A549 (cell line): ENCODE measurements around the gene YPEL4. TPM values are rescaled to one million over a fixed set of nuclear protein-coding genes. Genes with fewer than 3 reads are reported as not detected.
A peak's percentile ranks its signal among the peaks of the same experiment; 100 is the strongest.

Source experiments
- ATAC-seq, 2 experiments: fragments of 200-7000 bp in 1 of 2; fragments of >200 bp in 1 of 2; cut with Nextera tagmentation in 1 of 2; cut with Tn5 transposase in 1 of 2; 3 replicates each; pipeline versions ENCODE4 v1.8.0 to v1.9.1; 2018 to 2020; ENCODE audit warnings: mild to moderate bottlenecking in 1 of 2, moderate library complexity in 1 of 2
- CTCF ChIA-PET: fragments of 300-600 bp; sonication (Branson Sonifier 250); formaldehyde crosslinking; extraction: SDS; loops from one replicate; lab custom pipeline; 2021; ENCODE audit warnings: antibody characterized with exemption, inconsistent platforms; lab: Yijun Ruan, JAX
- POLR2A ChIA-PET: fragments of 350-600 bp; formaldehyde crosslinking; extraction: SDS; loops from one replicate; lab custom pipeline; 2021; ENCODE audit warnings: antibody characterized with exemption, inconsistent platforms; lab: Yijun Ruan, JAX
- DNase-seq, 2 experiments: peaks; one replicate each; pipeline versions ENCODE4 v3.0.0 to v3.0.0-alpha.2; 2011 to 2016; ENCODE audit warnings: low read depth in 1 of 2, low spot score in 1 of 2
- FAIRE-seq: peaks from 2 replicates; lab custom pipeline; 2011; peaks lifted over from hg19 to GRCh38; lab: Jason Lieb, UNC
- H3K27ac ChIP-seq, 2 experiments: fragments of >200 bp; sonication (Bioruptor Twin); formaldehyde crosslinking; 3 replicates each; pipeline ENCODE4 v1.5.1; 2016 to 2017
- H3K4me1 ChIP-seq: fragments of >200 bp; sonication (Bioruptor Twin); formaldehyde crosslinking; 3 replicates; pipeline ENCODE4 v1.6.1; 2016
- H3K4me2 ChIP-seq: fragments of >200 bp; sonication (Bioruptor Twin); formaldehyde crosslinking; 3 replicates; pipeline ENCODE4 v1.6.1; 2016
- H3K4me3 ChIP-seq: fragments of >200 bp; sonication (Bioruptor Twin); formaldehyde crosslinking; 3 replicates; pipeline ENCODE4 v1.5.1; 2016
- H3K9me3 ChIP-seq: fragments of >200 bp; sonication (Bioruptor Twin); formaldehyde crosslinking; 3 replicates; pipeline ENCODE4 v1.6.1; 2016
- CHD2 ChIP-seq: fragments of 150-350 bp; IDR thresholded peaks from 2 replicates; pipeline ENCODE4 v1.6.1; 2014; ENCODE audit warnings: low read length; ENCODE audit not compliant: partially characterized antibody
- E2F6 ChIP-seq: IDR thresholded peaks from 2 replicates; pipeline ENCODE4 v1.6.1; 2012; ENCODE audit warnings: low read depth, borderline replicate concordance
- EHF ChIP-seq: fragments of 250-450 bp; sonication (Bioruptor Pico); IDR thresholded peaks from 2 replicates; pipeline ENCODE4 v1.5.0; 2020; ENCODE audit warnings: mild to moderate bottlenecking
- EHMT2 ChIP-seq: fragments of 200-600 bp; sonication (generic); IDR thresholded peaks from 2 replicates; pipeline ENCODE4 v1.6.1; 2016; ENCODE audit warnings: antibody characterized with exemption, low read depth, mild to moderate bottlenecking, moderate library complexity
- EP300 ChIP-seq, 2 experiments: fragments of >200 bp; sonication (Bioruptor Twin); formaldehyde crosslinking; IDR thresholded peaks; 2 replicates in 1 of 2; 3 replicates in 1 of 2; pipeline ENCODE4 v1.6.1; 2016 to 2017
- FOSB ChIP-seq: fragments of 250-450 bp; sonication (Bioruptor Pico); IDR thresholded peaks from 2 replicates; pipeline ENCODE4 v1.5.0; 2020; ENCODE audit warnings: mild to moderate bottlenecking, moderate library complexity
- HES2 ChIP-seq: fragments of >200 bp; sonication (Bioruptor Twin); formaldehyde crosslinking; IDR thresholded peaks from 2 replicates; pipeline ENCODE4 v1.6.1; 2016
- HEYL ChIP-seq: fragments of 250-450 bp; sonication (Bioruptor Pico); IDR thresholded peaks from 2 replicates; pipeline ENCODE4 v1.8.0; 2021; ENCODE audit warnings: mild to moderate bottlenecking, moderate library complexity
- HOXA7 ChIP-seq: fragments of 250-450 bp; sonication (Bioruptor Pico); IDR thresholded peaks from 2 replicates; pipeline ENCODE4 v1.5.0; 2020; ENCODE audit warnings: mild to moderate bottlenecking, moderate library complexity
- HOXB5 ChIP-seq: fragments of 250-450 bp; sonication (Bioruptor Pico); IDR thresholded peaks from 2 replicates; pipeline ENCODE4 v1.5.0; 2020; ENCODE audit warnings: mild to moderate bottlenecking, moderate library complexity
- NFE2L2 ChIP-seq: fragments of 150-350 bp; conservative IDR thresholded peaks from 2 replicates; pipeline ENCODE4 v1.6.1; 2014; ENCODE audit warnings: low read length
- PHF8 ChIP-seq: fragments of 200-600 bp; sonication (generic); IDR thresholded peaks from 2 replicates; pipeline ENCODE4 v1.6.1; 2016; ENCODE audit warnings: low read depth, mild to moderate bottlenecking, antibody characterized with exemption, moderate library complexity, borderline replicate concordance
- POLR2AphosphoS2 ChIP-seq: conservative IDR thresholded peaks from 2 replicates; pipeline ENCODE4 v1.6.1; 2012; ENCODE audit warnings: low read length, improper control_type of control experiment, inconsistent platforms
- RAD21 ChIP-seq, 2 experiments: fragments of >200 bp in 1 of 2; sonication (Bioruptor Twin) in 1 of 2; formaldehyde crosslinking in 1 of 2; IDR thresholded peaks in 1 of 2; conservative IDR thresholded peaks in 1 of 2; 2 replicates in 1 of 2; 3 replicates in 1 of 2; pipeline ENCODE4 v1.6.1; 2012 to 2018; ENCODE audit warnings: inconsistent platforms in 1 of 2
- RCOR1 ChIP-seq: fragments of 150-350 bp; IDR thresholded peaks from 2 replicates; pipeline ENCODE4 v1.6.1; 2014; ENCODE audit warnings: antibody characterized with exemption, low read length, low read depth
- RFX5 ChIP-seq: fragments of 450-650 bp; IDR thresholded peaks from 2 replicates; pipeline ENCODE4 v1.7.1; 2014; ENCODE audit warnings: antibody characterized with exemption, mild to moderate bottlenecking, moderate library complexity
- TFCP2L1 ChIP-seq: fragments of 250-450 bp; sonication (Bioruptor Pico); IDR thresholded peaks from 2 replicates; pipeline ENCODE4 v1.5.0; 2021; ENCODE audit warnings: mild to moderate bottlenecking
- TP53 ChIP-seq: fragments of 250-450 bp; sonication (Bioruptor Pico); IDR thresholded peaks from 2 replicates; pipeline ENCODE4 v1.5.0; 2021; ENCODE audit warnings: mild to moderate bottlenecking, moderate library complexity
- USF2 ChIP-seq: fragments of 450-650 bp; IDR thresholded peaks from 2 replicates; pipeline ENCODE4 v1.6.1; 2014; ENCODE audit warnings: antibody characterized with exemption
- ZC3H11A ChIP-seq: fragments of 450-650 bp; IDR thresholded peaks from 2 replicates; pipeline ENCODE4 v1.6.1; 2014; ENCODE audit warnings: antibody characterized with exemption, mild to moderate bottlenecking
- ZFP36 ChIP-seq: fragments of 450-650 bp; IDR thresholded peaks from 2 replicates; pipeline ENCODE4 v1.6.1; 2014; ENCODE audit warnings: borderline replicate concordance; ENCODE audit not compliant: partially characterized antibody
- WGBS: methylation state at CpG from one replicate; pipeline ENCODE4 v1.1.6; 2017; ENCODE audit errors: missing lambda C conversion rate; 5-methylcytosine and 5-hydroxymethylcytosine counted together
- polyA plus RNA-seq, 4 experiments: library from polyadenylated mRNA; depleted of rRNA in 3 of 4; stranded (reverse); fragments of >200 nt; fragmentation: RNase III in 1 of 4; extraction: RNeasy Plus Mini Kit Qiagen cat#74134 plus additional on column Dnase treatment in 1 of 4; gene quantifications; 2 replicates in 3 of 4; 3 replicates in 1 of 4; pipeline ENCODE4 v1.2.3, GENCODE V29; 2011 to 2017
- TF ChIP-seq, protein P1 (sequence below): fragments of 200-600 bp; sonication (generic); IDR thresholded peaks from 2 replicates; pipeline ENCODE4 v1.6.1; 2016; ENCODE audit warnings: antibody characterized with exemption, mild to moderate bottlenecking, moderate library complexity

Gene YPEL4
- polyA plus RNA-seq, 2 of the 4 experiments (the other 2 are of a cell fraction), result 0.04 to 0.06 TPM

DNA sequence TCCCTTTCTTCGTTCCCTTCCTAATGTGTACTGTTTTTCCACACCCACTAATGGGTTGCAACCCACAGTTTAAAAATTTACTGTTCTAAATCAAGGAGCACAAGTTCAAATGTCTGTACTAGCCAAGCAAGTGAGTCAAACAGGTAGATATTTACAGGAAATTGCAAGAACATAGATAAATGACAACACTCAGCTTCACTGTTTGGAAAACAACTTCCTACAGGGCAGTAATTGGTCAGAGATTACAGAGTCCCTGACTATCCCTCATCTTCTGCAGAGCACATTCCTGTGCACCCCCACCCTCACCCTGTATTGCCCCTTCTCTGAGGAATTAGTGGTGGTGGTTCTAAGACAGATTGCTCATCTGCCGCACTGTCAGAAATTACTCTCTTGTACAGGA lies 50.3 kb downstream of the YPEL4 start:
- peaks cover 7% of the 10 kb centered on the region; the same call in 1 of the 3 replicates for H3K4me1 ChIP-seq
- H3K4me3 ChIP-seq, result no peak overlapping the region
- ChIA-PET POLR2A (no interaction called here), CTCF (interaction anchor here (2.1 to 3.2 kb wide), 3 partner anchors 10 to 45 kb away, joined by 5 to 14 read pairs (median 5); partner anchors contain the start of gene UBE2L6)
- ATAC-seq, result no peak
- no peaks in the 10 kb centered on the region for H3K9me3 ChIP-seq
- TF ChIP-seq EHF (CRISPR knock-in tag), result no peak
- no peak for TF ChIP-seq HOXA7 (CRISPR knock-in tag)
- no peak for TF ChIP-seq ZFP36
- TF ChIP-seq POLR2AphosphoS2, result no peak
- no peak for TF ChIP-seq HEYL (CRISPR knock-in tag)
- TF ChIP-seq TP53 (CRISPR knock-in tag), result no peak
- no peak for TF ChIP-seq HOXB5 (CRISPR knock-in tag)
- no peak for TF ChIP-seq USF2
- TF ChIP-seq E2F6, result no peak
- no peak for TF ChIP-seq NFE2L2
- no peak for TF ChIP-seq CHD2
- no peak for DNase-seq
- H3K4me2 ChIP-seq, result no peak overlapping the region
- 52% methylated on average over 2 of the region's 2 CpGs for WGBS
- no peak for FAIRE-seq
- H3K27ac ChIP-seq, result no peak overlapping the region

- CTCF ChIA-PET, result interaction anchor here (1.0 to 2.3 kb wide), 3 partner anchors 10 to 46 kb away, joined by 5 read pairs; partner anchors contain the start of gene UBE2L6
- TF ChIP-seq EHF (CRISPR knock-in tag) (no peak), ZC3H11A (no peak), HES2 (no peak)
- TF ChIP-seq, all 56 proteins: peak for 0
- Histone ChIP-seq H3K4me2 (no peak overlapping the region; the same call in 2 of the 3 replicates), H3K4me1 (peaks cover 7% of the 10 kb centered on the region; the same call in 1 of the 3 replicates), H3K4me3 (no peak overlapping the region), H3K9me3 (no peaks in the 10 kb centered on the region), H3K27ac (no peak overlapping the region)
- DNase-seq, result no peak
- POLR2A ChIA-PET, result no interaction called here
- ATAC-seq, result no peak; a peak in 1 of 6 replicates
- WGBS, result 88% methylated on average over 5 of the region's 5 CpGs
- FAIRE-seq, result no peak
Observed at GRCh38 chr11:57598831-57599155, 50.9 kb downstream of the YPEL4 start.

DNA sequence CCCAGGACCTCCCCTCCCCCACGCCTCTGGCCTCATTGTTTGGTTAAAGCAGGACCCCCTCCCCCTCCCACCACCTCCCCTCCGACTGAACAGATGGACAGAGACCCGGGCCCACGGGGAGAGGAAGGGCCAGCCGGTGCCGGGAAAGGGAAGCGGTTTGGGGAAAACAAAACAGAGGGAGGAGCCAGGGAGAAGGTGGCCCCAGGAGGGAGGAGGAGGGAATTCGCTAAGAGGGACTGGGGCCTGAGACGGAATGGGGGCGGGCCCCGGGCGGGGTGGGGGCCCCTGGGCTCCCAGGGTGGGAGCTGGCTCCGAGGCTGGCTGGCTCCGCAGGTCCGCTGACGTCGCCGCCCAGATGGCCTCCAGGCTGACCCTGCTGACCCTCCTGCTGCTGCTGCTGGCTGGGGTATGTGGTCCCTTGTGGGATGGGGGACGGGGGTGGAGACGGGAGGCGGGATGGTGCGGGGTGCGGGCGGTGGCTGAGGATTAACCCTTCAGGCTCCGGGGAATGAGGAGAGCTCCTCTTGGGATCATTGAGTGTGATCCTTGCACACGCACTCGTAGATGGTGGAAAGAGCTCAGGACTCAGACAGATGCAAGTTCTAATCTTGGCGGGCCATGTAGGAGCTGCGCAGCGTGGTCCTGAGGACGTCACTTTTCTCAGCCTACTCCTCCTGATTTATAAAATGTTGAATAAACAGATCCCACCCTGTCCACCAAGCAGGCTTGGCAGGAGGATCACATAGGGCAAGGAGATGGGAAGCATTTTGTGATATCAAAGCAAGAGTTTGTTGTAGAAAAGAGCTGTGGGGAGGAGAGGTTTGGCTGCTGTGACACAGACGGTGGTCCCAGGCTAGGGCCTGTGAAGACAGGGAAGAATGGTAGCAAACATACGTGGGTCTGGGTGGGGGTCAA lies 51.5 kb downstream of the YPEL4 start:
- WGBS, result 31% methylated on average over 27 of the region's 33 CpGs
- TF ChIP-seq RAD21 (conservative IDR thresholded peaks at IDR 0.05 in 1 of 2, IDR thresholded peaks at IDR 0.05 in 1 of 2), result no peak
- TF ChIP-seq PHF8, result no peak
- TF ChIP-seq HES2, result no peak
- no peak for TF ChIP-seq RFX5
- TF ChIP-seq EP300 (IDR thresholded peaks at IDR 0.05), result no peak
- no peak for TF ChIP-seq FOSB (CRISPR knock-in tag)
- no peak for TF ChIP-seq HOXB5 (CRISPR knock-in tag)
- TF ChIP-seq, protein P1, sequence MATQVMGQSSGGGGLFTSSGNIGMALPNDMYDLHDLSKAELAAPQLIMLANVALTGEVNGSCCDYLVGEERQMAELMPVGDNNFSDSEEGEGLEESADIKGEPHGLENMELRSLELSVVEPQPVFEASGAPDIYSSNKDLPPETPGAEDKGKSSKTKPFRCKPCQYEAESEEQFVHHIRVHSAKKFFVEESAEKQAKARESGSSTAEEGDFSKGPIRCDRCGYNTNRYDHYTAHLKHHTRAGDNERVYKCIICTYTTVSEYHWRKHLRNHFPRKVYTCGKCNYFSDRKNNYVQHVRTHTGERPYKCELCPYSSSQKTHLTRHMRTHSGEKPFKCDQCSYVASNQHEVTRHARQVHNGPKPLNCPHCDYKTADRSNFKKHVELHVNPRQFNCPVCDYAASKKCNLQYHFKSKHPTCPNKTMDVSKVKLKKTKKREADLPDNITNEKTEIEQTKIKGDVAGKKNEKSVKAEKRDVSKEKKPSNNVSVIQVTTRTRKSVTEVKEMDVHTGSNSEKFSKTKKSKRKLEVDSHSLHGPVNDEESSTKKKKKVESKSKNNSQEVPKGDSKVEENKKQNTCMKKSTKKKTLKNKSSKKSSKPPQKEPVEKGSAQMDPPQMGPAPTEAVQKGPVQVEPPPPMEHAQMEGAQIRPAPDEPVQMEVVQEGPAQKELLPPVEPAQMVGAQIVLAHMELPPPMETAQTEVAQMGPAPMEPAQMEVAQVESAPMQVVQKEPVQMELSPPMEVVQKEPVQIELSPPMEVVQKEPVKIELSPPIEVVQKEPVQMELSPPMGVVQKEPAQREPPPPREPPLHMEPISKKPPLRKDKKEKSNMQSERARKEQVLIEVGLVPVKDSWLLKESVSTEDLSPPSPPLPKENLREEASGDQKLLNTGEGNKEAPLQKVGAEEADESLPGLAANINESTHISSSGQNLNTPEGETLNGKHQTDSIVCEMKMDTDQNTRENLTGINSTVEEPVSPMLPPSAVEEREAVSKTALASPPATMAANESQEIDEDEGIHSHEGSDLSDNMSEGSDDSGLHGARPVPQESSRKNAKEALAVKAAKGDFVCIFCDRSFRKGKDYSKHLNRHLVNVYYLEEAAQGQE, result no peak
- no peak for TF ChIP-seq E2F6
- no peak for TF ChIP-seq TFCP2L1 (CRISPR knock-in tag)
- TF ChIP-seq USF2, result no peak
- no peak for TF ChIP-seq POLR2AphosphoS2
- no peak for TF ChIP-seq EHMT2
- TF ChIP-seq HEYL (CRISPR knock-in tag), result no peak
- TF ChIP-seq CHD2, result no peak
- TF ChIP-seq RCOR1, result no peak
- H3K4me2 ChIP-seq, result peak overlapping the region; percentile 79
- ATAC-seq (peak; percentile 43 to 76; a peak in 5 of 6 replicates), DNase-seq (no peak), FAIRE-seq (no peak)
- peak overlapping the region; percentile 50 to 80 for H3K27ac ChIP-seq
- peaks cover 7% of the 10 kb centered on the region; the same call in 1 of the 3 replicates for H3K4me1 ChIP-seq
- peak overlapping the region; percentile 38 for H3K4me3 ChIP-seq
- H3K9me3 ChIP-seq, result no peaks in the 10 kb centered on the region
- ChIA-PET CTCF (interaction anchor here (1.0 to 2.1 kb wide), 3 partner anchors 11 to 30 kb away, joined by 3 to 5 read pairs (median 5); partner anchors contain the start of gene UBE2L6), POLR2A (no interaction called here)
